HG03025 (cell line): ENCODE measurements around the gene CHI3L1.

ENCODE experiments used
- ATAC-seq: cut with Tn5 transposase; IDR thresholded peaks from one replicate; pipeline ENCODE4 v1.9.1; 2021; ENCODE audit warnings: mild to moderate bottlenecking, moderate library complexity; ENCODE audit not compliant: unreplicated experiment, low FRiP score

CHI3L1 gene

DNA sequence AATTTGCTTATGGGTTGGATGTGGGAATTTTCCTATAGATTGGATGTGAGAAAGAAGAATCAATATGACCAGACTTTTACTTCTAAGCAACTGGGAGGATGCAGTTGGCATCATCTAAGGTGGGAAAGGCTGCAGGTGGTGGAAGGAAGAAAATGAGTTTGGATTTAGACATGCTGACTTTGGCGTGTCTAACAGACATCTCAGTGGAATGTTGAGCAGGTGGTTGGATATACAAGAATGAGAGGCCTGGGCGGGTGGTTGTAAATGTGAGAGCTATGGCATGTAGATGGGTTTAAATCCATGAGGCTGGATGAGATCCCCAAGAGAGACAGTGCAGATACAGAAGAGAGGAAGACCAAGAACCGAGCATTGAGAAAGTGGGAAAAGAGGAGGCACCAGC is 48.4 kb downstream of the CHI3L1 start:
- no peak for ATAC-seq

GRCh38 chr1:203137324-203137723 is 49.2 kb downstream of the CHI3L1 start:
- ATAC-seq = no peak

- ATAC-seq = no peak
Observed at GRCh38 chr1:203136409-203137042, 50.0 kb downstream of the CHI3L1 start.

- ATAC-seq = no peak
Observed at GRCh38 chr1:203135636-203136305, 50.7 kb downstream of the CHI3L1 start.

GRCh38 chr1:203133970-203134725 is 52.4 kb downstream of the CHI3L1 start:
- no peak for ATAC-seq

- ATAC-seq = no peak
Observed at GRCh38 chr1:203131548-203132200, 54.8 kb downstream of the CHI3L1 start.

DNA sequence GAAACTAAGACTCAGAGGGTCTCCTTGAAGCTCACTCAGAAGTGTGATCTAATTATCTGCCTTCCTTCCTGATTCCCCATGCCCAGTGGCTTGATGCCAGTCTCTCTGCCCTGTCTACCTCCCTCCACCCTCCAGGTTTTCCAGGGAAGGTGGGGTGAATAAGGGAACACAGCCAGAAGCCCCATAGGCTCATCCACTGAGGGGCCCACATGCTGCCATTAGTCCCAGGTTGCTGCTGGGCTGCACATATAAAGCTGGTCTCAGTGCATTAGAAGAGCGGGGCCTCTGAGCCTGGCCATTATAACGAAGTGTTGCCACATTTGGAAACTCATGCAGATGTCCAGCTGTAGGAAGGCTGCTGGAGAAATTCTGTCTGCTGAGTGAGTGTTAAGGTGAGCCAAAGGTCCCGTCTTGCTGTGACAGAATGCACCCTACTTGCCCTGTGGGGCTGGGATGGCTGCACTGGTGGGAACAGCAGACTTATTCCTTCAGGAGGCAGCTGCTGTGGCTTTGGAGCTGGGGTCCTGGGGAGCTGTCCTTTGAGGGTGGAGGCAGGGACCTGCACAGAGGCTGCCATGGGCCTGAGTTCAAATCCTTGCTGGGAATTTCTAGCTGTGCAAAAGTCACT is 56.0 kb downstream of the CHI3L1 start:
- ATAC-seq = no peak

- no peak for ATAC-seq
Observed at GRCh38 chr1:203129501-203130231, 56.8 kb downstream of the CHI3L1 start.
